ENCODE data around the gene SEPHS1.
"Not testable (repeated sequence)": the region's sequence is repeated elsewhere in the genome, so short reads cannot be mapped to it uniquely, and the experiment has no call there.

SEPHS1 gene

DNA sequence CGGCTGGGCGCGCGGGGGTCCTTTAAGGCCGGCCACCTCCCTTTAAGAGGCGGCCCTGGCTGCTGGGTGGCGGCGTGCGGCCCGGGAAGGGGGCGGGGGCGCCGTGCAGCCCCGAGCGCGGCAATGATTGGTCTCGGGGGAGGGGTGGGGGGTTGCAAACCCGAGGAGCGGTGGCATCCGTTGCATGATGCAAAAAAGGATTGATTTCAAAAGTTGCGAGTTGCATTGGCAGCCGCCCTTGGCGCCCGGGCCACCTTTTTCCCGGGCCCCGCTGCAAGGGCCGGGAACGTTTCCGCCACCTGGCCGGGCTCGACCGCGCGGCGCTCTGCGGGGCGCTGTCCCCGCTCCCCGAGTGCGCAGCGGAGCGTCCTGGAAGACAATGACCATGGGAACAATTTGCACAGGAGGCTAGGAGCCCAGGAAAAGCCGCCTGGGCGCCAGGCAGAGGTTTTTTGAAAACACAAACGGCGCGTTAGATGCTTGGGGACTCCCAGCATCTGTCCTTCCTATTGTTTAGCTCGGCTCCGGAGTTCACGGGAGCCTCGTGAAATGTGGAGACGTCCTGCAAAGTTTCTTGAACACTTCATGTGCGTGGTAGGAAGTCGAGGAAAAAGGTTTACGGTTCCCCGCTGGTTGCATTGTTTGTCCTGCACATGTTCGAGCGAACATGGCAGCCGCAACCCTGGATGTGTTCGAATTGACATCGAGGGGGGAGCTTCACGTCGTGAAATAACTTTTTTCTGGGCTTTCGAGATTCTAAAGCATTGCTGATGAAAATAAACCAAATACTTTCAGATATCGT is at the start of gene SEPHS1:
Gene SEPHS1 (minus strand): TSS at position 78 of the 802 bp plus-strand sequence. CDS start 3,343 bp downstream, outside the sequence.
- DNase-seq (ENCODE audit: low read depth in 2 of 2, low spot score in 1 of 2) = peak; percentile 39 to 53

DNA sequence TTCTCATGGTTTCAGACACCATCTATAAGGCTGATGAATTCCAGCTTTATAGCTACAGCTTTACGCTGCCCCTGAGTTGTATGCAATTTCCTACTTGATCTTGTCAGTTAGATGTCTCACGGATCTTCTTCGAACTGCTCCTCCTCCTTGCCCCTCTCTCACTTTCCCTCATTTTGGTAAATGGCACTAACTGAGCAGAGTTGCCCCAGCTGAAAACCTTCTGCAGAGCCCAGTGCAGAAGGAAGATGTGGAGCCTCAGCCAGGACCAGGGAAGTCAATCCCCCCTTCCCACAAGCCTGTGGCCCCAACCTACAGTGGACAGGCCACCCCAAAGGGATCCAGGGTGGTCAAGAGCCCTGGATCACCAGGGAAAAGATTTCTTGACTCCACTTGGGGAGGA is 49.0 kb upstream of the SEPHS1 start:
- DNase-seq (ENCODE audit: low read depth in 2 of 2, low spot score in 1 of 2) = no peak

DNA sequence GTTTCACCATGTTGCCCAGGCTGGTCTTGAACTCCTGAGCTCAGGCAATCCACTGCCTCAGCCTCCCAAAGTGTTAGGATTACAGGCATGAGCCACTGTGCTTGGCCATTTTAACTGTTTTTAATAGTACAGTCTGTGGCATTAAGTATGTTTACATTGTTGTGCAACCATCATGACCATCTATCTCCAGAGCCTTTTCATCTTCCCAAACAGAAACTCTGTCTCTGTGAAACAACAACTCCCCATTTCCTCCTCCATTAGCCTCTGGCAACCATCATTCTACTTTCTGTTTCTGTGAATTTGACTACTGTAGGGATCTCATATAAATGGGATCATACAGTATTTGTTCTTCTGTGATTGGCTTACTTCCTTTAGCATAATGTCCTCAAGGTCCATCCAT is 48.3 kb upstream of the SEPHS1 start:
- no peak for DNase-seq (ENCODE audit: low read depth in 2 of 2, low spot score in 1 of 2)

DNA sequence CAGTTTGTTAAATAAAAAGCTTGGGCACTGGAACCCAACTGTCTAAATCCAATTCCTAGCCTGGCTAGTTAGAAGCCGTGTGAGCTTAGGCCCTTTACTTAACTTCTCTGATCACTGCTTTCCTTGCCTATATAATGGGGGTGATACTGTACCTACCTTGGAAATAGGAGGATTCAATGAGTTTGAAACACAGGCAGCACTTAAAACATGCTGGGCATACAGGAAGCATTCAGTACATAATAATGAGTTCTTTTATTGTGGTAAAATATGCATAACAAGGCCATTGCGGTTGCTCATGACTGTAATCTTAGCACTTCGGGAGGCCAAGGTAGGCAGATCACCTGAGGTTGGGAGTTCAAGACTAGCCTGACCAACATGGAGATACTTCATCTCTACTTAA is 47.4 kb upstream of the SEPHS1 start:
- DNase-seq (ENCODE audit: low read depth in 2 of 2, low spot score in 1 of 2) = no peak

GRCh38 chr10:13393640-13394039 is 45.5 kb upstream of the SEPHS1 start:
- DNase-seq (ENCODE audit: low read depth in 2 of 2, low spot score in 1 of 2) = no peak

DNA sequence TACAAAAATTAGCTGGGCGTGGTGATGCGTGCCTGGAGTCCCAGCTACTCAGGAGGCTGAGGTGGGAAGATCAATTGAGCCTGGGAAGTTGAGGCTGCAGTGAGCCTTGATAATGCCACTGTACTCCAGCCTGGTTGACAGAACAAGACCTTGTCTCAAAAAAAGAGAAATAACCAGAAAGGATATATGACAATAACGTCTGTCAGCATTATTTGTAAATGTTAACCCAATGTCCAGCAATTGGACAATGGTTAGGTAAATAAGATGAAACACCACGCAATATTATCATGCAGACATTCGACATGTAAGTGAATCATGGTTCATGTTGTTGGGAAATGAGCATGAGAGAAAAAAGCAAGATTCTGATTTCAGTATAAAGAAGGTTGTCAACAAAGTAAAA is 44.6 kb upstream of the SEPHS1 start:
- no peak for DNase-seq (ENCODE audit: low read depth in 2 of 2, low spot score in 1 of 2)

- no peak for DNase-seq (ENCODE audit: low read depth in 2 of 2, low spot score in 1 of 2)
These were observed 42.8 kb upstream of the SEPHS1 start for GRCh38 chr10:13390604-13391522.

DNA sequence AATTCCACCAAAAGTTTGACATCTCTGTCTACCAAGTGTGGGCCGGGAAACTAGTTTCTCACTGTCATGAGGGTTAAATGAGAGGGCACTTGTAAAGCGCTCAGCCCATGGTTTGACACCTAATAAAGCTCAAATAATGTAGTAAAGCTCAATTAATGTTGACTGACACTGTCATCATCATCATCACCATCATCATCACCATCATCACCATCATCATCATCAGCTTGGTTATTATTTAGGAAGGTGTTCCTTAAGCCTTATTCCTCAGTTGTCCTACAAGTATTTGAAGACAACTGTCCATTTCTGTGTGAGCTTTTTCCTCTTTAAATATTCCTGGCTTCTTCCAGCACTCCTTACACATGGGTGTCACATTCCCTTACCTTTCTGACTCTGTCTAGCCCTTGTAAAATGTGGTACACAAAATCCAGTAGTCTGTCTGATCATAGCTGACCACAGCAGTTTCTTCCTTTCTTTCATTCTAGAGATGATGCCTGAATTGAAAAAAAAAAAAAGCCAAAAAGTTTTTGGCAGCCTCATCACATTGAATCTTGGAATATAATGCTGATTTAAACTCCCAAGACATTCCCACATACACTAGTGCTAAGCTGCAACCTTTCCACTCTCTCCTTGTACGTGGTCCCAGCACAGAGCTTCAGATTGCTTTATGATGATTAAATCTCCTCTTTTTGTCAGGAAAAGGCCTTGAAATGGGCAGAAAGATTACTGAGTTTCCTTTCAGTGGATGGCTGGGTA is 40.6 kb upstream of the SEPHS1 start:
- DNase-seq (ENCODE audit: low read depth in 2 of 2, low spot score in 1 of 2) = no peak

DNA sequence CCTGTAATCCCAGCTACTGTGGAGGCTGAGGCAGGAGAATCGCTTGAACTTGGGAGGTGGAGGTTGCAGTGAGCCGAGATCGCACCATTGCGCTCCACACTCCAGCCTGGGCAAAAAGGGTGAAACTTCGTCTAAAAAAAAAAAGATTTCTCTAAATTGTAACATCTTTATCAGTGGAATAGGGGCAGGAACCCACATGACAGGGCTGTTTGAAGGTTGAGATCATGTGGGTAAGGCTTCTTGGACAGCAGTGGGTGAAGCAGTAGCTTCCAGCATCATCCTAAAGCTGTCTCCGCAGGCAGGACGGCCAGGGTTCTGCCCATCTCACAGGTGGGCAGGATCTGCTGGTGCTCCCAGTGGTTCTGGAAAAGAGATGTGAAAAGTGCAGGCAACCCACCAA is 37.9 kb upstream of the SEPHS1 start:
- DNase-seq (ENCODE audit: low read depth in 2 of 2, low spot score in 1 of 2) = no peak

DNA sequence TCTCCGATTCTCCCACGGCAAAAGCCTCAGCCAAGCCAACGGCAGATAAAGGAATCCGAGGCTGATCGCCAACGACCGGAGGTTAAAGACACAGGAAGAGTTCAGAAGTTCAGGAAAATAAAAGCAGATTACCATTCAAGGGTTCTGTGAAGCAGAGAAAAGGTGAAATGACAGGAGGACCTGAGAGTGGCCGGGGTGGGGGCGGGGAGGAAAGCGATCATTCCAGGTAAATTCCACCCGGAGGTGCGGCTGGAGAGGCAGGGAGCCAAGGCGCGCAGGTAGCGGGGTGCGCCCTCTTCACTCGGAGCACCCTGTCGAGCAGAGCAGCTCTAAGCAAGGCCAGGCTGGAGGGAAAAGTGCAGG is 35.3 kb upstream of the SEPHS1 start:
- no peak for DNase-seq (ENCODE audit: low read depth in 2 of 2, low spot score in 1 of 2)

DNA sequence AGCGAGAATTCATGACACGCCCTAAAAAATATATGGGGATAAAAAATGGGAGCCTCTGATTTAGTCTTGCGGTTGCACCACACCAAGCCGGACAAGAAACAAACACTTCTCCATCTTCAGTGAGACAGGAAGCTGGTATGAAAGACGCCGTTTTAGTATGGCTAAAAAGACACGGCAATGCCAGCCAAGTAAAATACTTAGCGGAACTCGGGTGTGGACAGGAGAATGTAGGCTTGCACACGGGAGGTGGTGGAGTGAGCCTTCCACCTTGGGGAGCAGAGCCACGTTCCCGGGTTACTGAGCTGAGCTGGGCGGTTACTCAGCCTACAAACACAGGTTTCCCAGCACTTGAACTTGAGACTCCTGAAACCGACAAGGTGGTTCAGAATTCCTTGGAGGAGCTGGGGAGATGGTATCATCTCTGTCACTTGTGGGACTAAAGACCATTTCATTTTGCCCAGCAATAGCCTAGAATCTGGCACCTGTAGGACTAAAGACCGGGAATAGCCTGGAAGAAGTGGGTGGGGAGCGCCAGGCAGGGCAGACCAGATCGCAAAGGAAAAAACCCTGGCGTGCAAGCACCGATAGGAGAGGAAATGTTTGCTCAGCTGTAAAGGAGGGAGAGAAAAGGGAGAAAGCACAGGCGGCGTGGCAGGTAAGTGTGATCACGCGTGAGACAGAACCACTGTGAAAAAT is 34.8 kb upstream of the SEPHS1 start:
- no peak for DNase-seq (ENCODE audit: low read depth in 2 of 2, low spot score in 1 of 2)

DNA sequence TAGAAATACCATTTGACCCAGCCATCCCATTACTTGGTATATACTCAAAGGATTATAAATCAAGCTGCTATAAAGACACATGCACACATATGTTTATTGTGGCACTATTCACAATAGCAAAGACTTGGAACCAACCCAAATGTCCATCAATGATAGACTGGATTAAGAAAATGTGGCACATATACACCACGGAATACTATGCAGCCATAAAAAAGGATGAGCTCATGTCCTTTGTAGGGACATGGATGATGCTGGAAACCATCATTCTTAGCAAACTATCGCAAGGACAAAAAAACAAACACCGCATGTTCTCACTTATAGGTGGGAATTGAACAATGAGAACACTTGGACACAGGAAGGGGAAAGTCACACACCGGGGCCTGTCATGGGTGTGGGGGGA is 31.0 kb upstream of the SEPHS1 start:
- not testable (repeated sequence) for DNase-seq (ENCODE audit: low read depth in 2 of 2, low spot score in 1 of 2)

- DNase-seq (ENCODE audit: low read depth in 2 of 2, low spot score in 1 of 2) = no peak
These were observed 28.7 kb upstream of the SEPHS1 start for GRCh38 chr10:13376746-13377145.

DNA sequence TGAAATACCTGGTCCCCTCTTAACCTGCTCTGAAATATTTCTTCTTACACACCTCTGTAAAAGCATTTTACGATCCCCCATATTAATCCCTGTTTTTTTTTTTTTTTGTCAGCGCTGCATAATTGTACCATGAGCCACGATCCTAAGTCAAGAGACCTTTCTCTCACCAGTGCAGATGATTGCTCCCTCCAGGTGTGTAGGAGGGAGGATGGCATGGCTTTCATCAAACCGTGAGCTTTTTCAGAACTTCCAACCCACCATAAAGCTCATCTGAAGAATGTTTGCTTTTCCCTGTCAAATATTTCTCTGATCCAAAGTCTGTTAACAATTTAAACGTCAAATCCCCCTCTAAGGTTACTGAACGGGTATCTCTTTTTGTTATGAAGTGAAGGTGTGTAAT is 28.2 kb upstream of the SEPHS1 start:
- DNase-seq (ENCODE audit: low read depth in 2 of 2, low spot score in 1 of 2) = no peak

- DNase-seq (ENCODE audit: low read depth in 2 of 2, low spot score in 1 of 2) = no peak
These were observed 27.7 kb upstream of the SEPHS1 start for GRCh38 chr10:13375791-13376190.

DNA sequence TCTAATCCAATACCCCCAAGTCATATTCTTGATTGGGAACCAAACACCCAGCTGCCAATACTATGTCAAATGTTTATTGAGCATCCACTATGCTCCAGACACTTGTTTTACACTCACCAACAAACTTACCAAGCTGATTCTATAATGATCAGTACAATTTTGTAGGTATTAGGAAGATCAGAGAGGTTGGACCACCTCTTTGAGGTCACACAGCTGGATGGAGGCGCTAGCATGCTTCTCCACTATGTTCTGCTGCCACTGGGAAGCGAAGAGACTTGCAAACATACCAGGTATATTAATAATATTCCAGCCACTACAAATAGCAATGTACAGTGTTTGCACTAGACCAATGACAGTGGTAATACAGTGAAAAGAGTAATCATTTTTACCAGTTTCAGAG is 25.6 kb upstream of the SEPHS1 start:
- DNase-seq (ENCODE audit: low read depth in 2 of 2, low spot score in 1 of 2) = no peak

GRCh38 chr10:13372524-13372923 is 24.4 kb upstream of the SEPHS1 start:
- DNase-seq (ENCODE audit: low read depth in 2 of 2, low spot score in 1 of 2) = no peak

DNA sequence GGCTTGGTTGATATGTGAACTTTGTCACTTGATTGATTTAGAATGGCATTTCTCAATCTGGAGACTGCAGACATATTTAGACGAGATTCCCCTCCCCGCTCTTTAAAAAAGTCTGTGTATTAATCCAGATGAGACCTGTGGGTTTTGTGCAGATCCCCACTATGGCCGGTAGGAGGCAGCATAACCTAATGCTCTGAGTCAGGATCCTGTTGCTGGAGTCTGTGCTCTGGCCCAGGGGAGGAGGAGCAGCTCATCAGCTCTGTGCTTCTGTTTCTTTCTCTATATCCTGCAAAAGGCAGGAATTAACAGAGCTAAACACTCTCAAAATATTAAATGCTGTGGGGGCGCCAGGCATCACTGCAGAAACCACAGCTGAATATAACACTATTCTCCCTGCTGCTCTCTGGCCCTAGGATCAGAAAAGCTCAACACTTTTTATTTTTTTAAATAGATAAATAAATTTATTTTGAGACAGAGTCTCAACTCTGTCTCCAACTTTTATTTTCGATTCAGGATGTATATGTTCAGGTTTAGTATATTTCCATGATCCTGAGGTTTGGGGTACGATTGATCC is 23.9 kb upstream of the SEPHS1 start:
- DNase-seq (ENCODE audit: low read depth in 2 of 2, low spot score in 1 of 2) = peak in 1 of 2 donors; percentile 39

- DNase-seq (ENCODE audit: low read depth in 2 of 2, low spot score in 1 of 2) = no peak
These were observed 18.8 kb upstream of the SEPHS1 start for GRCh38 chr10:13366891-13367290.

DNA sequence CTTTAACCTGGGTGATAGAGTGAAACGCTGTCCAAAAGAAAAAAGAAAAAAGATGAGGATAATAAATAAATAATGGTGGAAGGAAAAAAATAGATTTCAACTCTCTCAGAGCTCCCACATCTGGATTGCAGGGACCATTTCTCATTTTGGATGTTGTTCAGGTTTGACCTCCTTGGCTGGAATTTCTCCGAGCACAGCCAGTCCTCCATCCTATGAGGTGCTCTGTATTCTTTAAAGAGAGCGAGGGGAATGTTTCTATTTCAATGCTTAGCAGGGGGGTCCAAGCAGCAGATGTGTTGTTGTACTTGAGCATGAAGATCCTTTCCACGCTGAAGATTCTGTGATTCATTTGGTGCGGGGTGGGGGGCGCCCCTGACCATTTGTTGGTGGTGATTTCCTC is 17.7 kb upstream of the SEPHS1 start:
- no peak for DNase-seq (ENCODE audit: low read depth in 2 of 2, low spot score in 1 of 2)

DNA sequence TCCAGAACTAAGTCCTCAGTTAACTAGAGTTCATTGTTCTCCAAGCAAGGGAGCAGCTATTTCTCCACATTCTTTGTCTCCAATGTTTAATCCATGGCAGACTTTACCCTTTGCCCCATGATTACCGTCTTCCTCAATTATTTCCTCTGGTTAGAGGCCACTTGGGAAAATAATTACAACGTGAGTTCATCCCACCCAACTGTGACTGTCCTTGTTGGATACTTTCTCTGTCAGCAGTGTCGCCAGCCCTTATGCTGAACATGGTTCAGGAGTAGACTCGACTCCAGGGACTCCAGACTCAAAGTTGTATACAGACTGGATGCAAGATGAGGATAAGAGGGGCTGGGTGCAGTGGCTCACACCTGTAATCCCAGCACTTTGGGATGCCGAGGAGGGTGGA is 17.1 kb upstream of the SEPHS1 start:
- no peak for DNase-seq (ENCODE audit: low read depth in 2 of 2, low spot score in 1 of 2)

Data from stimulated activated CD8-positive, alpha-beta memory T cell treated with anti-CD3 and anti-CD28 coated beads, Interleukin-4, amount 100 ng/mL, for 1 hour (primary cell).